H9 (cell line): ENCODE data around the gene KAZN. TPM values are rescaled to one million over a fixed set of nuclear protein-coding genes. Genes with fewer than 3 reads are reported as not detected.

Source experiments
- DNase-seq: peaks from one replicate; pipeline ENCODE4 v3.0.0-alpha.2; 2017
- H2AFZ ChIP-seq: one replicate; pipeline ENCODE4 v1.6.1; 2013; ENCODE audit warnings: mild to moderate bottlenecking, low read length, control low read depth, moderate library complexity
- H2AK5ac ChIP-seq: 2 replicates; pipeline ENCODE4 v1.6.1; 2013; ENCODE audit warnings: low read length, control low read depth, mixed read lengths; ENCODE audit not compliant: insufficient read length
- H2BK120ac ChIP-seq: one replicate; pipeline ENCODE4 v1.6.1; 2013; ENCODE audit warnings: low read depth, mild to moderate bottlenecking, low read length, control low read depth, inconsistent platforms; ENCODE audit not compliant: poor library complexity, severe bottlenecking
- H2BK12ac ChIP-seq: 2 replicates; pipeline ENCODE4 v1.6.1; 2013; ENCODE audit warnings: low read length, control low read depth, mixed read lengths, low read depth; ENCODE audit not compliant: insufficient read length
- H2BK15ac ChIP-seq: 2 replicates; pipeline ENCODE4 v1.6.1; 2013; ENCODE audit warnings: low read depth, low read length, control low read depth
- H2BK20ac ChIP-seq: one replicate; pipeline ENCODE4 v1.6.1; 2013; ENCODE audit warnings: low read depth, mild to moderate bottlenecking, low read length, control low read depth, inconsistent platforms; ENCODE audit not compliant: poor library complexity, severe bottlenecking
- H2BK5ac ChIP-seq: 2 replicates; pipeline ENCODE4 v1.6.1; 2013; ENCODE audit warnings: low read length, control low read depth, mixed read lengths; ENCODE audit not compliant: insufficient read length
- H3K14ac ChIP-seq: 2 replicates; pipeline ENCODE4 v1.6.1; 2013; ENCODE audit warnings: low read length, control low read depth; ENCODE audit not compliant: insufficient read depth
- H3K18ac ChIP-seq: 2 replicates; pipeline ENCODE4 v1.6.1; 2013; ENCODE audit warnings: low read depth, mild to moderate bottlenecking, mixed read lengths, low read length, control low read depth; ENCODE audit not compliant: insufficient read length
- H3K23ac ChIP-seq: 2 replicates; pipeline ENCODE4 v1.6.1; 2013; ENCODE audit warnings: low read length, control low read depth, mixed read lengths, low read depth; ENCODE audit not compliant: insufficient read length
- H3K23me2 ChIP-seq: 2 replicates; pipeline ENCODE4 v1.6.1; 2013; ENCODE audit warnings: low read depth, mild to moderate bottlenecking, mixed read lengths, low read length, control low read depth; ENCODE audit not compliant: insufficient read length, poor library complexity, severe bottlenecking
- H3K27ac ChIP-seq: 2 replicates; pipeline ENCODE4 v1.5.1; 2013; ENCODE audit warnings: low read length, control low read depth, mixed read lengths, low read depth; ENCODE audit not compliant: insufficient read length
- H3K27me3 ChIP-seq: 2 replicates; pipeline ENCODE4 v1.6.1; 2013; ENCODE audit warnings: low read length, control low read depth, inconsistent platforms; ENCODE audit not compliant: insufficient read depth
- H3K4ac ChIP-seq: 2 replicates; pipeline ENCODE4 v1.6.1; 2013; ENCODE audit warnings: low read depth, mild to moderate bottlenecking, control low read depth, inconsistent platforms, low read length, moderate library complexity
- H3K4me1 ChIP-seq: 2 replicates; pipeline ENCODE4 v1.6.1; 2013; ENCODE audit warnings: low read length, control low read depth, inconsistent platforms; ENCODE audit not compliant: insufficient read depth
- H3K4me2 ChIP-seq: 2 replicates; pipeline ENCODE4 v1.6.1; 2013; ENCODE audit warnings: low read length, control low read depth, mixed read lengths; ENCODE audit not compliant: insufficient read length, insufficient read depth
- H3K56ac ChIP-seq: 2 replicates; pipeline ENCODE4 v1.6.1; 2013; ENCODE audit warnings: low read depth, mild to moderate bottlenecking, mixed read lengths, low read length, control low read depth; ENCODE audit not compliant: insufficient read length
- H3K79me1 ChIP-seq: 2 replicates; pipeline ENCODE4 v1.6.1; 2013; ENCODE audit warnings: low read depth, mild to moderate bottlenecking, moderate library complexity, low read length, control low read depth, inconsistent platforms; ENCODE audit not compliant: insufficient read depth, poor library complexity, severe bottlenecking
- H3K79me2 ChIP-seq: 2 replicates; pipeline ENCODE4 v1.6.1; 2013; ENCODE audit warnings: low read length, control low read depth, inconsistent platforms; ENCODE audit not compliant: insufficient read depth
- H3K9ac ChIP-seq: 2 replicates; pipeline ENCODE4 v1.6.1; 2013; ENCODE audit warnings: low read length, control low read depth, mixed read lengths; ENCODE audit not compliant: insufficient read length; ENCODE audit errors: extremely low read depth
- H3K9me3 ChIP-seq: one replicate; pipeline ENCODE4 v1.6.1; 2013; ENCODE audit warnings: low read depth, low read length, inconsistent platforms; ENCODE audit not compliant: control insufficient read depth
- H3T11ph ChIP-seq: one replicate; pipeline ENCODE4 v1.6.1; 2013; ENCODE audit warnings: mild to moderate bottlenecking, low read length, control low read depth, inconsistent platforms
- H4K20me1 ChIP-seq: one replicate; pipeline ENCODE4 v1.6.1; 2013; ENCODE audit not compliant: control insufficient read depth, insufficient read length, insufficient read depth
- H4K5ac ChIP-seq: 2 replicates; pipeline ENCODE4 v1.6.1; 2013; ENCODE audit warnings: low read depth, mild to moderate bottlenecking, mixed read lengths, low read length, control low read depth; ENCODE audit not compliant: insufficient read length
- H4K8ac ChIP-seq: replicated peaks from 2 replicates; pipeline ENCODE4 v1.6.1; 2013; ENCODE audit warnings: low read length, control low read depth, mixed read lengths, low read depth; ENCODE audit not compliant: insufficient read length
- H4K91ac ChIP-seq: 2 replicates; pipeline ENCODE4 v1.6.1; 2013; ENCODE audit warnings: low read depth, mild to moderate bottlenecking, moderate library complexity, mixed read lengths, low read length, control low read depth; ENCODE audit not compliant: insufficient read length
- H3K27ac Mint-ChIP-seq, 3 experiments: 2 replicates in 2 of 3; 3 replicates in 1 of 3; pipeline ENCODE4 v1.8.0; 2020 to 2021; ENCODE audit warnings: mixed read lengths in 3 of 3, mild to moderate bottlenecking in 1 of 3, moderate library complexity in 1 of 3
- H3K27me3 Mint-ChIP-seq: 2 replicates; pipeline ENCODE4 v1.8.0; 2021; ENCODE audit warnings: low read depth, mild to moderate bottlenecking, moderate library complexity, mixed read lengths
- H3K36me3 Mint-ChIP-seq, 3 experiments: 2 replicates in 2 of 3; 3 replicates in 1 of 3; pipeline ENCODE4 v1.8.0; 2020 to 2021; ENCODE audit warnings: low read depth in 3 of 3, mixed read lengths in 3 of 3; ENCODE audit not compliant: insufficient read depth in 1 of 3
- H3K4me1 Mint-ChIP-seq, 2 experiments: 2 replicates each; pipeline ENCODE4 v1.8.0; 2020; ENCODE audit warnings: mixed read lengths in 2 of 2
- H3K4me3 Mint-ChIP-seq, 2 experiments: 2 replicates in 1 of 2; 3 replicates in 1 of 2; pipeline ENCODE4 v1.8.0; 2020 to 2021; ENCODE audit warnings: mild to moderate bottlenecking in 2 of 2, mixed read lengths in 2 of 2, moderate library complexity in 1 of 2
- H3K9me3 Mint-ChIP-seq, 2 experiments: 2 replicates in 1 of 2; 3 replicates in 1 of 2; pipeline ENCODE4 v1.8.0; 2020; ENCODE audit warnings: mild to moderate bottlenecking in 2 of 2, mixed read lengths in 2 of 2, moderate library complexity in 1 of 2
- WGBS: extraction: QIAGEN DNeasy Blood & Tissue Kit; methylation state at CpG from one replicate; pipeline ENCODE4 v1.1.7; 2013; ENCODE audit warnings: missing lambda C conversion rate, low lambda C conversion rate, mixed read lengths; ENCODE audit not compliant: insufficient read length; ENCODE audit errors: extremely low coverage; 5-methylcytosine and 5-hydroxymethylcytosine counted together
- total RNA-seq: library from RNA; stranded (reverse); gene quantifications from 2 replicates; pipeline ENCODE4 v1.2.1, GENCODE V29; 2021
- TF ChIP-seq, protein P1 (sequence below): fragments of 200-600 bp; sonication (generic); conservative IDR thresholded peaks from 3 replicates; pipeline ENCODE4 v1.8.0; 2021; ENCODE audit warnings: antibody characterized with exemption, mild to moderate bottlenecking

The KAZN gene
- total RNA-seq, 1 experiment from 2014 or later: 7.6 TPM

- H3K56ac ChIP-seq: no peak overlapping the region
- no peak overlapping the region for H2BK120ac ChIP-seq
- H2BK15ac ChIP-seq: no peak overlapping the region
- no peaks in the 10 kb centered on the region for H3K79me1 ChIP-seq
- H3K4me1 Mint-ChIP-seq: peaks cover 20 to 26% of the 10 kb centered on the region in 2 experiments
- peaks cover 5% of the 10 kb centered on the region for H3K27me3 Mint-ChIP-seq
- no peak overlapping the region for H2AFZ ChIP-seq
- no peak overlapping the region for H3K4ac ChIP-seq
- no peaks in the 10 kb centered on the region for H3K79me2 ChIP-seq
- DNase-seq: no peak
- H3K23ac ChIP-seq: no peak overlapping the region
- H3K23me2 ChIP-seq: no peaks in the 10 kb centered on the region
- no peaks in the 10 kb centered on the region for H4K20me1 ChIP-seq
- no CpG with 5 or more reads among the region's 10 CpGs for WGBS
- peak overlapping the region in 2 of 3 experiments; percentile 46 to 90; a peak in 3 of 7 replicates for H3K27ac Mint-ChIP-seq
- peaks cover 5 to 7% (median 6%) of the 10 kb centered on the region in 3 experiments; a peak in 5 of 7 replicates for H3K36me3 Mint-ChIP-seq
- H3K4me1 ChIP-seq: peaks cover 2% of the 10 kb centered on the region; the same call in 1 of the 2 replicates
- no peak overlapping the region for H2BK20ac ChIP-seq
- no peak overlapping the region for H3T11ph ChIP-seq
- peaks cover 6% of the 10 kb centered on the region in 2 experiments for H3K9me3 Mint-ChIP-seq
- H3K27ac ChIP-seq: no peak overlapping the region
- H2AK5ac ChIP-seq: no peak overlapping the region
- peaks cover 8% of the 10 kb centered on the region for H3K9me3 ChIP-seq
- no peak overlapping the region for H3K9ac ChIP-seq
- no peak overlapping the region for H4K5ac ChIP-seq
- no peak overlapping the region for H3K18ac ChIP-seq
- H2BK12ac ChIP-seq: no peak overlapping the region
- TF ChIP-seq, protein P1, sequence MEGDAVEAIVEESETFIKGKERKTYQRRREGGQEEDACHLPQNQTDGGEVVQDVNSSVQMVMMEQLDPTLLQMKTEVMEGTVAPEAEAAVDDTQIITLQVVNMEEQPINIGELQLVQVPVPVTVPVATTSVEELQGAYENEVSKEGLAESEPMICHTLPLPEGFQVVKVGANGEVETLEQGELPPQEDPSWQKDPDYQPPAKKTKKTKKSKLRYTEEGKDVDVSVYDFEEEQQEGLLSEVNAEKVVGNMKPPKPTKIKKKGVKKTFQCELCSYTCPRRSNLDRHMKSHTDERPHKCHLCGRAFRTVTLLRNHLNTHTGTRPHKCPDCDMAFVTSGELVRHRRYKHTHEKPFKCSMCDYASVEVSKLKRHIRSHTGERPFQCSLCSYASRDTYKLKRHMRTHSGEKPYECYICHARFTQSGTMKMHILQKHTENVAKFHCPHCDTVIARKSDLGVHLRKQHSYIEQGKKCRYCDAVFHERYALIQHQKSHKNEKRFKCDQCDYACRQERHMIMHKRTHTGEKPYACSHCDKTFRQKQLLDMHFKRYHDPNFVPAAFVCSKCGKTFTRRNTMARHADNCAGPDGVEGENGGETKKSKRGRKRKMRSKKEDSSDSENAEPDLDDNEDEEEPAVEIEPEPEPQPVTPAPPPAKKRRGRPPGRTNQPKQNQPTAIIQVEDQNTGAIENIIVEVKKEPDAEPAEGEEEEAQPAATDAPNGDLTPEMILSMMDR: no peak
- no peak overlapping the region for H4K8ac ChIP-seq
- H2BK5ac ChIP-seq: no peak overlapping the region
- no peaks in the 10 kb centered on the region for H3K27me3 ChIP-seq
- no peak overlapping the region; a peak in 1 of 5 replicates for H3K4me3 Mint-ChIP-seq
- H3K14ac ChIP-seq: no peak overlapping the region
- H3K4me2 ChIP-seq: no peak overlapping the region
- H4K91ac ChIP-seq: no peak overlapping the region
These were observed 80.7 kb downstream of the KAZN start for GRCh38 chr1:14679027-14679688.
